BE2C (cell line): Measurements from ENCODE around the gene UBE3B.

Experiments
- DNase-seq: peaks from one replicate; pipeline ENCODE4 v3.0.0-alpha.2; 2020
- H3K27me3 ChIP-seq: fragments of 250-450 bp; sonication (Bioruptor Pico); 2 replicates; pipeline ENCODE4 v1.5.1; 2020; ENCODE audit warnings: mild to moderate bottlenecking
- H3K36me3 ChIP-seq: fragments of 250-450 bp; sonication (Bioruptor Pico); 2 replicates; pipeline ENCODE4 v1.5.1; 2020; ENCODE audit warnings: mild to moderate bottlenecking
- H3K4me1 ChIP-seq: fragments of 250-450 bp; sonication (Bioruptor Pico); 2 replicates; pipeline ENCODE4 v1.5.1; 2020
- H3K4me3 ChIP-seq: 2 replicates; pipeline ENCODE4 v1.5.1; 2011; ENCODE audit warnings: low read depth, low read length
- H3K9me3 ChIP-seq: fragments of 250-450 bp; sonication (Bioruptor Pico); 2 replicates; pipeline ENCODE4 v1.5.1; 2020
- TF ChIP-seq, protein P1 (sequence below): IDR thresholded peaks from 2 replicates; pipeline ENCODE4 v1.5.1; 2012; ENCODE audit warnings: mild to moderate bottlenecking, low read depth, low read length

UBE3B gene

DNA sequence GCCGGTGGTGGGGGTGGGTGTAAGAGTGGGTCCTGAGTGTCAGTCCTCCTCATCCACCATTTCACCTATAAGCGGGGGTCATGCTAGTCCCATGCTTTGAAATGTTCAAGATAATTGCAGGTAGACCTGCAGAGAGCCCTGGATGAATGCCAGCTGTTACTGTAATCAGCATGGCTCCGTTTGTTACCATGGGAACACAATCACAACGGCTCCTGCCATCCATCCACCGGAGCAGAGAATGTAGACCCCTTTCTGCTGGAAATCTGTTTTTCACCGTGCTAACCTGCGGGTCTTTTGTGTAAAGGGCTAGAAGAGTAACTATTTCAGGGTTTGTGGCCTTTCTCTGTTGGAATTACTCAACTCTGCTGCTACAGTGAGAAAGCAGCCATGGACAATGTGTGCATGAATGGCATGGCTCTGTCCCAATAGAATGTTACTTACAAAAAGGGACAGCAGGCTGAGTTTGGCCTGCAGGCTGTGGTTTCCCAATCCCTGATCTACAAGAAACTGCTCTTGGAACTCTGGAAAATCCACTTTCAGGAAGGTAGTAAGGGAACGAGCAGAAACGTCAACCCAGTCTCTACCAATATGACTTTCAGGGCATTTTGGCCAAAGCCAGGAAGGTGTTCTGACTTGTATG lies 36.5 kb upstream of the UBE3B start:
- Histone ChIP-seq H3K36me3 (no peaks in the 10 kb centered on the region), H3K4me1 (0 out of 2 replicates have a peak, but pooled peaks cover 2% of the 10 kb centered on the region), H3K27me3 (no peaks in the 10 kb centered on the region), H3K9me3 (no peaks in the 10 kb centered on the region), H3K4me3 (no peak overlapping the region)
- peak; percentile 54 for DNase-seq
- TF ChIP-seq, protein P1, sequence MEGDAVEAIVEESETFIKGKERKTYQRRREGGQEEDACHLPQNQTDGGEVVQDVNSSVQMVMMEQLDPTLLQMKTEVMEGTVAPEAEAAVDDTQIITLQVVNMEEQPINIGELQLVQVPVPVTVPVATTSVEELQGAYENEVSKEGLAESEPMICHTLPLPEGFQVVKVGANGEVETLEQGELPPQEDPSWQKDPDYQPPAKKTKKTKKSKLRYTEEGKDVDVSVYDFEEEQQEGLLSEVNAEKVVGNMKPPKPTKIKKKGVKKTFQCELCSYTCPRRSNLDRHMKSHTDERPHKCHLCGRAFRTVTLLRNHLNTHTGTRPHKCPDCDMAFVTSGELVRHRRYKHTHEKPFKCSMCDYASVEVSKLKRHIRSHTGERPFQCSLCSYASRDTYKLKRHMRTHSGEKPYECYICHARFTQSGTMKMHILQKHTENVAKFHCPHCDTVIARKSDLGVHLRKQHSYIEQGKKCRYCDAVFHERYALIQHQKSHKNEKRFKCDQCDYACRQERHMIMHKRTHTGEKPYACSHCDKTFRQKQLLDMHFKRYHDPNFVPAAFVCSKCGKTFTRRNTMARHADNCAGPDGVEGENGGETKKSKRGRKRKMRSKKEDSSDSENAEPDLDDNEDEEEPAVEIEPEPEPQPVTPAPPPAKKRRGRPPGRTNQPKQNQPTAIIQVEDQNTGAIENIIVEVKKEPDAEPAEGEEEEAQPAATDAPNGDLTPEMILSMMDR = no peak

DNA sequence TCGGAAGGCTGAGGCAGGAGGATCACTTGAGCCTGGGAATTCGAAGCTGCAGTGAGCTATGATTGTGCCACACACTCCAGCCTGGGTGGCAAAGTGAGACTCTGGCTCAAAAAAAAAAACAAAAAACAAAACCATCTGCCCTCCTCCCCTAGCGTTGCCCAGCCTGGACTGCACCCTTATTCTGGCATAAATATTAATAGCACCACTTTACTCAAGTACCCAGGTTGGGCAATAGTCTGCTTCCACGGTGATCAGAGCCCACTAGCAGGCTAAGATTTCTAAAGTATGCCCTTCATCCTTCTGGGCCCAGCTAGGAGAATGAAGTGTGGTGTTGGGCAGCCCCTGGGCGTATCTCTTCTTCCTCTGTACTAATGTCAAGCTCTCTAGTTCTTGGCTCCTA lies 33.6 kb upstream of the UBE3B start:
- Histone ChIP-seq H3K4me3 (no peak overlapping the region), H3K27me3 (no peaks in the 10 kb centered on the region), H3K9me3 (no peaks in the 10 kb centered on the region), H3K36me3 (peaks cover 2% of the 10 kb centered on the region; the same call in 1 of the 2 replicates), H3K4me1 (0 out of 2 replicates have a peak, but pooled peaks cover 2% of the 10 kb centered on the region)
- TF ChIP-seq, protein P1 = no peak
- no peak for DNase-seq

DNA sequence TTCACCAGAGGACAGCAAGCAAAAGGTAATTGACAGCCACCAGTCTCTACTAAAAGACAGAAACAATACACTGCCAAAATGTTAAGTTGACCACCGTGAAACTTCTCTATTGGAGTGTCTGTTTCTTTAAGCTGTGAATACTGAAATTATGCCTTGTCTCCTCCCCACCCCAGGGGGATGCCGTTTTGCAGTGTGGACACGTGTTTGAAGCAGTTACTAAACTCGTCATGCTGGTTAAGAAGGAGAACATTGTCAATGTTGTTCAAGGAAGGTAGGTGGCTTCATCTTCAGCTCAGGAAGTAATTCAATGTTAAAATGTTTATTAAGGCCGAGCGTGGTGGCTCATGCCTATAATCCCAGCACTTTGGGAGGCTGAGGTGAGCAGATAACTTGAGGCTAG lies 33.2 kb upstream of the UBE3B start:
- TF ChIP-seq, protein P1 = no peak
- Histone ChIP-seq H3K9me3 (no peaks in the 10 kb centered on the region), H3K4me1 (0 out of 2 replicates have a peak, but pooled peaks cover 2% of the 10 kb centered on the region), H3K27me3 (no peaks in the 10 kb centered on the region), H3K36me3 (peaks cover 6% of the 10 kb centered on the region), H3K4me3 (no peak overlapping the region)
- no peak for DNase-seq

DNA sequence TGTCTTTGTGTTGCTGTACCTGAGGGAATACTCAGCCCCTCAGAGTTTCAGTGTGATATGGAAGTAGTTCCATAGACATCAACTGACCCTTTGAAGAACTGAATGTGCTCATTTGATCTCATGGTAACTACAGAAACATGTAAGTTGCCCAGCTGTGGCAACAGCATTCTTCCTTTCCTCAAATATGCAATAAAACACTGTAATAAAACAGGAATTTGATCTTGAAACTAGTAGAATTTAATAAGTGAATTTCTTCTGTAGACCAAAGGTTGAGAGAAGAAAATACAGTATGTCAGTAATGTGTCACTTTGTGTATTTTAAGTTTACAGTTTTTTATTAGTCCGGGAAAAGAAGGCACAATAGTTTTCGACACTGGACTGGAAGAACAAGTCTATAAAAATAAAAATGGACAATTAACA lies 32.2 kb upstream of the UBE3B start:
- DNase-seq = no peak
- TF ChIP-seq, protein P1 = no peak

DNA sequence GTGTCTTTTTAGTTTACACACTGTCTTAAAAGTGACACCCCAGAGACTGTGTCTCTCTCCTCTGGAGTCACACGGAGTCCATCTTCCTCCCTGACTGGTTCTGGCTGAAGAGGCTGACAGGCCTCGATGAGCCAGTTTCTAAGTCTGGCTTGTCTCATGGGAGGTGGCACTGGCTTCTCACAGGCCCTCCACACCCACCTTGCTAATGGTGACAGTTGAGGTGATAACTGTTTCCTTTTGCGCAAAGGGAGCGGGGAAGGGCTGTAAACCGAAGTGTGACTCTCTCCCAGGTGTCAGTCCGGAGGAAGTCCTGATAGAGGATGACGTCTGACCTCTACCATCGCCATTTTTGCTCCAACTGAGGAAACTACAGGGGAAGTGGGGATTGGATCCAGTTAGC lies 30.6 kb upstream of the UBE3B start:
- H3K4me3 ChIP-seq = no peak overlapping the region
- DNase-seq = no peak
- TF ChIP-seq, protein P1 = no peak
- no peaks in the 10 kb centered on the region for H3K9me3 ChIP-seq
- H3K27me3 ChIP-seq = no peaks in the 10 kb centered on the region
- no peaks in the 10 kb centered on the region for H3K4me1 ChIP-seq
- peaks cover 21% of the 10 kb centered on the region for H3K36me3 ChIP-seq

More for the DNA sequence above, 32.2 kb upstream of the UBE3B start:
- Histone ChIP-seq H3K9me3 (no peaks in the 10 kb centered on the region), H3K36me3 (peaks cover 10% of the 10 kb centered on the region), H3K4me1 (0 out of 2 replicates have a peak, but pooled peaks cover 2% of the 10 kb centered on the region), H3K4me3 (no peak overlapping the region), H3K27me3 (no peaks in the 10 kb centered on the region)

DNA sequence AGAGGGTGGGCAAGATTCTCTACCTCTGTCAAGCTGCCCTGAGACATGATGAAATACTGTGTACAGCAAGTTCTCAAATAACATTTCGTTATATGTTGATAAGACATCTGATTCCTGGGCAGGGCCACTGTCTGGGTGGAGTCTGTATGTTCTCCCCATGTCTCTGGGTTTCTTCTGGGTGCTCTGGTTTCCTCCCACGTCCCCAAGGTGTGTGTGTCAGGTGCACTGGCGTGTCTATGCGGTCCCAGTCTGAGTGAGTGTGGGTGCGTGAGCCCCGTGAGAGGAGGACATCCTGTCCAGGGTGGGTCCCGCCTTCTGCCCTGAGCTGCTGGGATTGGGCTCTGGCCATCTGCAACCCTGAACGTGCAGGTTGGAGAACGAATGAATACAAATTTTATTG lies 30.0 kb upstream of the UBE3B start:
- TF ChIP-seq, protein P1 = no peak

More for the DNA sequence above, 30.0 kb upstream of the UBE3B start:
- Histone ChIP-seq H3K9me3 (no peaks in the 10 kb centered on the region), H3K36me3 (peaks cover 21% of the 10 kb centered on the region), H3K4me1 (no peaks in the 10 kb centered on the region), H3K27me3 (no peaks in the 10 kb centered on the region), H3K4me3 (no peak overlapping the region)
- no peak for DNase-seq
